M059J (cell line): Measurements from ENCODE around the gene SMIM5. TPM values are rescaled to one million over a fixed set of nuclear protein-coding genes. Genes with fewer than 3 reads are reported as not detected.

Experiments used
- DNase-seq: peaks from one replicate; pipeline ENCODE4 v3.0.0-alpha.2; 2012; ENCODE audit warnings: low read depth
- total RNA-seq: library from RNA; depleted of rRNA; stranded (reverse); fragments of >200 nt; shearing (Covaris generic); gene quantifications from 2 replicates; pipeline ENCODE4 v1.2.3, GENCODE V29; 2014

SMIM5 gene
- total RNA-seq, 1 experiment from 2014 or later = not detected

DNA sequence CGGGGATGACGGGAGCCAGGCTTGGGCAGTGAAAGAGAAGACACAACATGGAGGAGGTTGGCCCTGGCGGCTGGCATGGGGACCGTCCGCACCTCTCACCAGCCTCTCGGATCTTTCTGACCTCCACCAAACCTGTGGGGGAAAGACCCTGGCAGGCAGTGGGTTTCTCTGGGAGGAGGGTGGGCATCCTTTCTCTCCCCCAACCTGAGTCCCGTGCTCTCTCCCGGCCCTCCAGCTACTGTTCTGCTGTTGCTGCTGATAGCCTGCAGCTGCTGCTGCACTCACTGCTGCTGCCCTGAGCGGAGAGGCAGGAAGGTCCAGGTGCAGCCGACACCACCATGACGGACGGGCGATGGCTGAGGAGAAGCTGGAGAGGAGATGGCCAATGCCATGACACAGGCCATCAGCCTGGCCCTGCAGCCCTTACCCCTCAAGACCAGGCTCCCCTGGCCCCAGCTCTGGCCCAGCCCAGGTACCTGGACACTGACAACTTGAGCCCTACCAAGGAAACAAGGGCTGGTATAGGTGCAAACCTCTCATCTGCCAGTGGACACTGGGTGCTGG is 7.4 kb downstream of the SMIM5 start:
- DNase-seq = no peak

DNA sequence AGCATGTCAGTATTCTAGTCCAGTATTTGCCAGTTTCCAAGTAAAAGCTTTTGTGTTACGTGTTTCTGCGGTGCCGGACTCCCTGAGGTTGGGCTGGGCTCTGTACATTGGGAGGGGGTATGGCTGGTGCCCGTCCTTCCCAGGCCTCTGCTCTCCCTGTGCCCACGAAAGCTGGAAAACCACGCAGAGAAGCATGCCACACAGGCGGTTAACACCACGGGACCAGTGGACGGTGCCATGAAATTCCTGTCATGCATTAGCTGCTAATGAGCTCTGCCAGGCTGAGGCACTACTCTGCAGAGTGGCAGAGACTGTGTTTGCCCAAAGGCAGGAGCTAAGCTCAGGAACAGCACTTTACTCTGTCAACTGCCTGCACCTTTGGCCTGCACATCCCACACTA is 8.1 kb downstream of the SMIM5 start:
- no peak for DNase-seq

DNA sequence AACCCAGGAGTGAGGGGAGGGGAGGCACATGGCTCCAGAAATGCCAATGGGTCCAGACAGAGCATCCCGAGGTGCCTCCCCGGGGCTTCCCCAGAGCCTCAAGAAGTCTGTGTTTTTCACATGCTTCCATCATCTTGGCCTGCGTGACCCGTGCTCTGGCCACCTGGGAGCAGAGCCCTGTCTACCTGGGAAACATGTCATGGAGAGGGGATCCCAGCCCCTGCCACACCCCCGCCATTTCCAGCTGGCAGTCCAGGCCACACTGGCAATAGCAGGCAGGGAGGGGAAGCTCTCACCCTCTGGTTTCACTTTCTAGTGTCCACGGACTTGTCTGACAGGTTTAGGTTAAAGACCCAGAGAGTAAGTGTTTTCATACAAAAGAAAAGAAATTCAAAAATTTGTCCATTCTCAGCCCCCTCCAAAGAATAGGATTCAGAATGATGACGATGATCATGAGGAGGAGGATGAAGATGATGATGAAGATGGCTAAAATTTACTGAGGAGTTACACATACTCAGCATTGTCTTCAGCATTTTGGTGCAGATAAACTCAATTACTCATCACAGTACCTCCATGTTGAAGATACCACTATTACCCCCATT is 9.0 kb downstream of the SMIM5 start:
- no peak for DNase-seq

DNA sequence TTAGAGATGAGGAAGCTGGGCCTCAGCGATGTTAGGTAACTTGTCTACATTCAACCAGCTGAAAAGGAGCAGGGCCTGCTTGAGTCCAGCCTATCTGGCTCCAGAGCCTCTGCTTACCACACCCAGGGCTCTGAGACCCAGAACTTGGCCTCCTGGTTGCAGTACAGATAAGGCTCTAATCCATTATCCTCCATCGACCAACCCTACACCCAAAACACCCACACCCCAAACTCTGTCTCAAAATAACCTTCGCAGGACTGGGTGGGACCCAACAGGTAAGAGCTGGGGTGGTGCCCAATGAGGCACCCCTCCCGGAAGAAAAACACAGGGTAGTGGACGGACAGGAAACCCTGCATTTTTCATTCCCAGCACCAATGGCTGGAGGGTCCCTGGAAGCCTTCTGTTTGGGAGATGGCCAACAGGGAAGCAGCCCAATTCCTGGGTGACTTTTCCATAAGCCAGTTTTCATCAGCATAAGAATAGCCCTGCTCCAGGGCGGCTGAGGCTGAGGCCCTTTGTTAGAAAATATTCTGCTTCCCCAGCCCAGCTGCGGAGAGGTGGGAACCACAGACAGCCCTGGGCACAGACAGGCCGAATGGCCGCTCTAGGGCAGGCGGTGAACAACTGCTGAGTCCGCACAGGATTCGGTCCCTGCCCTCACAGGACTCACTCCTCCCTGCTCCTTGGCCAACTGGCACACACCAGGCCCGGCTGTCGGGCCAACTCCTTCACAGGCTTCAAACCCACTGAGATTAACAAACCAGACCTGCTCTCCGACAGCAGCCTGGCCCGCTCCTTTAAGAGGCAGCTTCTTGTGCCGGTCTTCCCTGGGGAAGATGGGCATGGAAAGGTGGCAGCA is 9.8 kb downstream of the SMIM5 start:
- no peak for DNase-seq

DNA sequence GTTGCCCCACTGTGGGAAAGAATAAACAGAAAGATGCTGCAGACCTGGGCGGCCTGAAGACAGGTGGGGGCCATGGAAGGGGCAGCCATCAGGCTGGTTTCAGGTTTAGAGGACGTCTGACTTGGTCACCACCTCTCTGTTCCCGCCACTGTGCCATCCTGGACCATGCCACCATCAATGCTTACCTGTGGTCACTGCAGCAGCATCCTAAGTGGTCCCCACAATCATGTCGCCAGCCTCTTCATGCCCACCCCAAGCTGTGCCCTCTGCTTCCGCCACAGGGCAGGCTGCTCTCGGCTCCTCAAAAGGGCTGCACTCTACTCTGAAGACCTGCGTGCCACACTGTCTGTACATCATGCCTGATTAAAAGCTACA is 10.4 kb downstream of the SMIM5 start:
- no peak for DNase-seq

DNA sequence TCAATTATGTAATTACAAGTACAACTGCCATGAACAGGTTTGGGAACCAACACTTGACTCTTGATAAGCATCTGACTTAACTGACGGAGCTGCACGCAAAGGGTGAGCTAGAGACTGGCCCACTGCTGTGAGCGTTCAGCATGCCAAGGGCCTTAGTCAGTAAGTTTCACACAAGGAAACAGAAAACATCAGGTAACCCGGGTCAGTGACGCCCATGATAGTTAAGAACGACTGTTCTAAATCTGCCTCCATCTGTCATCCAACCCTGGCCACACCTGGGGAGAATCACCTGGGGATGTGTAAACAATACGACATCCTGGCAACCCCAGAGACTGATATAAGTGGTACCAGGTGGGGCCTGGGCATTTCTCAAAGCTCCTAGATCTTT is 12.3 kb downstream of the SMIM5 start:
- DNase-seq = peak; percentile 88

DNA sequence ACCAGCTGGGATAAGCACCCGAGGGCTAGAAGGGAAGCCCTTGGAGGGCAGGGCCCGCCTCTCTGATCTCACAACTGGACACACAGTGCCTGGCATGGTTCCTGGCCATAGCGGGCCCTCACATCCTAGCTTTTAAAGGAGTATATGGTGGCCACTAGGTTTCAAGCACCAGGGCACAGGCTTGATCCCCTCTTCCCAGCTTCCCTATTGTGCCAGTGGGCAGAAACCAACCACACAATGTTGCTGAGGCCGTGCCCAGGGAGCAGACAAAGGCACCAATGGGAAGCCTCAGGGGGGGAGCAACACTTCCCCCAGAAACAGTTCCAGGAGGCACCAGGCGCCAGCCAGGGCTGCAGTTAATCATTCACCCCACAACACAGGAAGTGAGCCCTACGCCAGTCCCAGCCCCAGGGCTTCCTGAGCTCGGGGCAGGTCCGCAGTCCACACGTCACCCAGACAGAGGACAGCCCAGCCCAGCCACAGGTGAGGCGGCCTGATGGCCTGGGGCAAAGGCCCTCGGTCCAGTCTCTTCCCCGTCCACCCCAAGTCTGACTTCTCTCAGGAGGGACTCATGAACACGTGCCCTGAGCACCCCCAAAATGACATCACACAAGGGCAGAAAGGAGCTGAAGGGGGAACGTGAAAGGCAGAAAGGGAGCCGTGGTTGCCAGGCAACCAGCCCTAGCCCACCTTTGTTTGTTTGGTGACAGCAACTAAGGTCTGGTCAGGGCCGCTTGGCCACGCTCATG is 12.8 kb downstream of the SMIM5 start:
- peak; percentile 84 for DNase-seq

DNA sequence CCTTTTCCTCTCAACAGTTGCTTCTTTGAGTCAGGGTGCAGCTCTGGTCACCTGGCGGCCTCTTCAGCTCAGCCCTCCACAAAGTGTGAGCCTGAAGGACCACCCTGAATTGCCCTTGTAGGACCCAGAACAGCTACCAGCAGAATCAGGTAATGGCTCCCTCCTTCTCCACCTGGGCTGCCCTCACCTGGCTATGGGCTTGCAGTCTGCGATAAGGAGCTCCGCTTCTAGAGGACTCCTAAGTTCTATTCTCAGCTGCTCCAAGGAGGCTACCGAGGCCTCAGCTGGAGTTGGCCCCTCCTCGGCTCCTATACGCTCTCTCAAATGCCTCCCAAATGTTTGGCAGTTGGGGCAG is 13.4 kb downstream of the SMIM5 start:
- DNase-seq = no peak

DNA sequence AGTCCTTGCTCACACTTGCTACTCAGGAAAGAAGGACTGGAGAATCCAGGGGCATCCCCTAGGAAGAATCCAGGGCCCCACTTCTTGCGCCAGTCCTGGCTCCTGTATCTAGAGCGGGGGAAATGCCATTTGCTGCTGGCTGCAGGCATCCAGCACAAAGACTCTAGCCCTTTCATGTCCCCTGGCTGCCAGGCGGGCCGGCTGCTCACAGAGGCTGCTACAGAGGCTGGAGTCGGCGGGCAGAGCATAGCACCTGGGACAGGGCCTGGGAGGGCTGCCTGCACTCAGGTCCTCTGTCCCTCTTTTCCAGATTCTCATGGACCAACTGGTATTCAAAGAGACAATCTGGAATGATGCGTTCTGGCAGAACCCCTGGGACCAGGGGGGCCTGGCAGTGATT is 13.8 kb downstream of the SMIM5 start:
- no peak for DNase-seq

DNA sequence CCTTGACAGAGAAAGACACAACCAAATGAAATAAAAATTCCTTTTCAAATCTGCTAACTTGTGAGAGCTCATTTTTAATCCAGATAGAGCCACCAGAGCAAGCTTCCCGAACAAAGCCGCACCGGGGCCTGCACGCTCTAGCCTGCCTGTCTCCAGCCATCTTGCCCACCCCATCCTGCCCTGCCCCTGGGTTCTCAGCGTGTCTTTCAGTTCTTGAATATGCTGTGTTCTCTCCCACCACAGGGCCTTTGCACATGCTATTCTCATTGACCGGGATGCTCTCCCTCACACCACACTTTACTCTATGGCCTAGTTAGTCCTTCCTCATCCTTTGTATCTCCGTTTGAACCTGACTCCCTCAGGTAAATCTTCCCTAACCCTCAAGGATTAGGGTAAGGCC is 14.7 kb downstream of the SMIM5 start:
- DNase-seq = no peak

DNA sequence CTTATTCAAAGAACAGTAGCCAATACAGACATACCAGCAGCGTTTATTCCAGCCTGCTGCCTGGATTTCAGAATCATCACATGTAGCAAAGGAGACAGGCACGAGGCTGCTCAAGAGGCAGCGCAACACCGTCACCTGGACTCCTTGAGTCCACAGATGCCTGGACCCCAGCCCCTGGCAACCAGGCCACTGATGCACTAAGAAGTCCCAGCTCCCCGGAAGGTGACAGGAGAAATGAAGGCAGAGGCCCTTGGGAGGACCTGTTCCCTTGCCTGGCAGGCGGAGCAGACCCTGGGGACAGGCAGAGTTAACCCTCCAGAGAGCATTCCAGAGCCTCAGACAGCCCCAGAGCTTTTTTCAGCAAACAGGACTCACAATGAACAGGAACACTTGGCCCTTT is 16.5 kb downstream of the SMIM5 start:
- DNase-seq = no peak

DNA sequence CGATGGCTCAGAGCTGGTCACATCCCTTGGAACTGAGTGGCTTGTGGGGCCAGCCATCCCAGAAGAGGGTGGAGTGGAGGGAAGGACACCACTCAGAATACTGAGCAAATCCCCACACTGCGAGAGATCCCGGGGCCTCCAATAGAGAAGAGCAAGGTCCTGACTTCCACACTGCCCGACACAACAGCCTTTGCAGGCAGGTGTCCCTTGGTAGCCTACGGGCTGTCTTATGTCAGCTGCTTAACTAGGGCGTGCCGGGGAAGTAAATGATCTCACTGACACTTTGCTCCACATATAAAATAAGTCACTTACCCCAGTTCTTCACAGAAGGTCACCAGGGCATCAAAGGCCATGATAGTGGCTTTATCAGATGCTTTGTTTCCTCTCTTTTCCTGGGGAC is 17.6 kb downstream of the SMIM5 start:
- no peak for DNase-seq

DNA sequence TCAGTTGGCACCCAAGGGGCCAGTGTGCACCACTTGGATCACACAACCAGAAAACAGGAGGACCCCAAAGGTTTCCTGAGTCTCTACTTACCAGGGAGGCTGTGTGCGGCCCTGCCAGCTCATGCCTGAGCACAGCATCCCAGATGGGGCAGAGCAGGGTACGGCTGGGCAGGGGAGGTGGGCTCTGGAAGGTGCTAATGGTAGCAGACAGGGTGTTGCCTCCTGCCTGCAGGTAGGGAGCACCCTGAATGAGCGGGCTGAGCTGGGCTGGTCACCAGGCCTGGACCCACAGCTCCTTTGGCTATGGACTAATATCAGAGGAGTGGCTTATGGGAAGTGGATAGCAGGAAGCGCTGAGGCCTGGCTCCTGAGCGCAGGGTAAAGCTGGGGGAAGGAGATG is 19.1 kb downstream of the SMIM5 start:
- no peak for DNase-seq

DNA sequence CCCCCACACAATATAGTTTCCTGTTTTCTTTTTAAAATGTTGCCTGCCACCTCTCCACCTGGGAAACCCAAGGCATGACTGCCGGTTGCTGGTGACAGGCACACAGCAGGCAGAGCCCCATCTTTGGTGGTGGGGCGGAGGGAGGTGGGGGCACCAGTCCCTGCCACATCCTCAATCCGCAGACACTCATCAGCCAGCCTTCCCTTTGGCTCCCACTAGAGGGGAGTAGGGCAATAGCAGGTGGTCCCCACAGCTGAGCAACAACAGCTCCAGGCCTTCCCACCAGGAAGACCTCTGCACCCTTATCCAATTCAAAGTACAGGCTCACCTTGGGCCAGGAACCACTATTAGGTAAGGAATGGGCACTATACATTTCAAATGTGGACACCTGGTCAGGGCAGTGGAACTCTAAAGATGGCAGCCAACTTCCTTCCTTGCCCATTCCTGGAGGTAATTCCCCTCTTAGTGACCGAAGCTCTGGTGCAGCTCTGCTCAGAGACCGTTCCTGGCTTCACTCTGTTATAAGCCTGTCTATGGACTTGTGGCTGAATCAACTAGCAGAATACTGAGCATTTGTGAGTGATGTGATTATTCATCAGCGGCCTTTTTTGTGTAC is 19.8 kb downstream of the SMIM5 start:
- peak; percentile 18 for DNase-seq

DNA sequence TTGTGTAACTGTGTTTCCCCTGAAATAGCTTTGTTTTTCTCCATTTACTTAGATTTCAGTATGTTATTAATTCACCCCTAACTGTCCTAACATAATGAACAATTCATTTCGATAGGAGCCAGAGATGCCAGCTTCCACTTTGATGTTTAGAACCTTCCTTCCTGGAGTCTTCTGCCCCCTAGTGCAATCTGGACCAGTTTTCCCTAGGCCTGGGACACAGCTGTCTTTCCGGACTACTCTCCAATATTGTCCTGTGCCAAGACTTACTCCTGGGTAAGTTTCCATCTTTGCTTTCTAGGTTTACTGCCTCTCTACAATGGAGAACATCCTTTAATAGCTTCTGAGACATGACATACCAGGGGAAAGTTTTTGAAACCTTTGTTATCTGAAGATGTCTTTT is 20.9 kb downstream of the SMIM5 start:
- DNase-seq = peak; percentile 29

DNA sequence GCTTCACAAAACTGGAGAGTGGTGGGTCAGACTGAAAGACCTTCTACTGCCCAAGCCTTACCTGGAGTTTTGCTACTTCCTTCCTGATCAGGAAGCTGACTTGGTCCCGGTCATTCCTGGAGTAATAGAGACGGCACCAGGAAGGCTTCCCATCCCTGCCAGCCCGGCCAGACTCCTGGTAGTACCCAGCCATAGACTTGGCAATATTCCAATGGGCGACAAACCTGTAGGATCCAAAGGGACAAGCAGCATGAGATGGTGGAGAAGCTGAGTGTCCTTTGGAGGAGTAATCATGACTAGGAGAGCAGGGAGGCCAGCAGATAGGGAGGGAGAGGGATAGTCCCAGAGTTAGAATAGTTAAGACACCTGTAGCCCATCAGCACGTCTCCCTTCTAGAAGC is 25.0 kb downstream of the SMIM5 start:
- no peak for DNase-seq

DNA sequence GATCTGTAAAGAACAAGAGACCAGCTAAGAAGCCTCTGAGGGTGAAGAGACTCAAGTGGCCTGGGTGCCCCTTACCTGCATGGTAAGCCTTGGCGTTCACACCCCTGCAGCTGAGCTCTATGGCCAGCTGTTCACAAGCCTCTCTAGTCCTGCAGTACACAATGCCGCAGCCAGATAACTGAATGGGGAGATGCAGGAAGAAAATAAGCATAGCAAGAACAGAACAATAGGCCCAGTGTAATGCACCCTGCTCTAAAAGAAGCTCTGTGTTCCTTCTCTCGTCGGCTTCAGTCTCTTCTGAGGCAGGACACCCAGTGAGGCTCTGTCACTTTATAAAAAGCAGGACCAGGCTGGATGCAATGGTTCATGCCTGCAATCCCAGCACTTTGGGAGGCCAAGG is 28.3 kb downstream of the SMIM5 start:
- DNase-seq = no peak

DNA sequence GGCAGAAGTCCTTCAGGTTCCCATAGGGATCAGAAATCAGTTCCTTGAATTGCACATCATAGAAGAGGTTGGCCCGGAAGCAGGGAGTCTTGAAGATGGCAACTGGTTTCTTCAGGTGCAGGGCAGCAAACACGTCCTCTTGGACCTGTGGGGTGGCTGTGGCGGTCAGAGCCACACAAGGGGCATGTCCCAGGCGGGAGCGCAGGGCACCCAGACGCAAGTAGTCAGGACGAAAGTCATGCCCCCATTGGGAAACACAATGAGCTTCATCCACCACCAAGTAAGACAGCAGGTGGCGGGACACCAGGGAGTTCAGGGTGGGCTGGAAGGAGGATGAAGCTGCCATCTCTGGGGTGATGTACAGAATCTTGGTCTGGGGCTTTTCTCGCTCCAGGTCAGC is 29.3 kb downstream of the SMIM5 start:
- no peak for DNase-seq

DNA sequence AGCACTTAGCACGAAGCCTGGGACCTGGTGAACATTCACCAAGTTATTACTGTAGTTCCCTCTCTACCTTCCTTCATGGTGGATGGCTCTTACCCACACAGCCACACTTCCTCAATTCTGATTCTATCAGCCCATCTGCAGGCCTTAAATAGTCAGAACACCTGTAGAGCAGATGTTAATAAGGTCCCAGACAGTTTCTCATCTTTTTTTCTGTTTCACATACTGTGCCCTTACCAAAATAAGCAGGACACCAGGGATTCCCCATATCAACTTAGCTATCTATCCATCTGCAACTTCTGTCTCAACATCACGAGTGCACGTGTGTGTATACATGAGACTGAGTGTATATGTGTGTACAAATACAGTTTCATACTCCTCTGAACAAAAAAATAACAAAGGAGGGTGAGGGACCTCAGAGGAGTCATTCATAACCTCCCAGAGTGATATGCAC is 30.9 kb downstream of the SMIM5 start:
- no peak for DNase-seq

DNA sequence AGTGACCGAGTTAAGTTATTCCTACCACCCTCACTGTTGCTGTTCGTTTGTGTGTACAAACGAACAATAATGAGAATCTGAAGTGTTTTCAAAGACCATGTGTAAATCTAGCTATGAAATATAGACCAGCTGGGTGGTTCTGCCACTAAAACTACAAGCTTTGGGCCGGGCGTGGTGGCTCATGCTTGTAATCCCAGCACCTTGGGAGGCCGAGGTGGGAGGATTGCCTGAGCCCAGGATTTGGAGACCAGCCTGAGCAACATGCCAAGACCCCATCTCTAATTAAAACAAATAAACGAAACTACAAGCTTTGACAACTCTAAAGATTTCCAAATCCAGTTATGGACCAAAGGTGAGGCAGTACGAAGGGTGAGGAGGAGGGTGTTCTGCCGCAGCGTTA is 32.7 kb downstream of the SMIM5 start:
- no peak for DNase-seq

DNA sequence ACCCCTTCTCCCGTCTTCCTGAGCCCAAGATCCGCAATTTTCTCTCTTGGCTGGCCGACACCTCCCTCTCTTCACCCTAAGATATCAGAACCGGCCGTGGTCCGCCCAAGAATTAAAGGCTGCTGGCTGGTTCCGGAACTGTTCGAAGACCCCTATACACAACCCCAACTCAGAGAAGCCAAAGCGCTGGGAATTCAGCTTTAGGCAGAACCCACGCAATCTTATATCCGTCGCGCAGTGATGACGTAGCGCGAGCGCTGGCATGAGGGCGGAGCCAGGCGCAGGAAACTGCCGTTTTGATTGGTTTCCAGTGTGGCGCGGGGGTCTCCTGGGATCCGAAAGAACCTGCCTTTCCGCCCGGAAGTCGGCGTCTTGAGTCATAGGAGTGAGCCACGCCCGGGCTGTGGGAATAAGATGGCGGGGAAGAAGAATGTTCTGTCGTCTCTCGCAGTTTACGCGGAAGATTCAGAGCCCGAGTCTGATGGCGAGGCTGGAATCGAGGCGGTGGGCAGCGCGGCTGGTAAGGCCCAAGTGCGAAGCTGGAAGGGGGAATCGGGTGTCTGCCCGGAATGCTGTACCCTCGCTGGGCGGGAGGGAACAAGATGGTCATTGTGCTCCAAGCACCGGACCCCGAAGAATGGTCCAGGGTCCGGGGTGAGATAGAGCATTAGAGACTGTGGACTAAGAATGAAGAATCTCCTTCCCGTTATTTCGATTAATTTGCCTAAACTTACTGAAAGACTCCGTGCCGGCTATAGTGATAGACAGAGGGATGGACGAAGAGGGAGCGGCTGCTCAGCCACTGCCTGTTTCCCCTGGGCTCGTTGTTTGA is 33.9 kb downstream of the SMIM5 start, which contains the start of the genes RECQL5 and SAP30BP:
TSS of gene RECQL5 (minus strand) at position 196 of the 832 bp plus-strand sequence. CDS start 597 bp downstream, outside the sequence.
TSS of gene SAP30BP (plus strand) at position 380 of the 832 bp plus-strand sequence. CDS start at position 415, 35 bp downstream.
- DNase-seq = peak; percentile 96
